Measurements from ENCODE around the gene CYB5RL. TPM values are rescaled to one million over a fixed set of nuclear protein-coding genes. Genes with fewer than 3 reads are reported as not detected.

CYB5RL gene
- total RNA-seq = 10 to 100 TPM; 12.7 to 13.6 TPM

- CTCF ChIA-PET = interaction anchor here (0.5 to 3.4 kb wide), 4 partner anchors 19 to 289 kb away, joined by 3 to 23 read pairs (median 6); no protein-coding TSS in a partner anchor
- no peaks in the 10 kb centered on the region for H3K27me3 Mint-ChIP-seq (ENCODE audit: low read depth)
- H3K4me3 Mint-ChIP-seq = peak within 1 kb of the TSS; percentile 92
- peaks cover 32% of the 10 kb centered on the region for H3K4me1 Mint-ChIP-seq (ENCODE audit: low read depth)
- H3K27ac Mint-ChIP-seq = peak within 1 kb of the TSS; percentile 59
- intact Hi-C loops (cut with micrococcal nuclease) = loop anchor here (1.0 to 5.0 kb wide), 8 partner anchors 79 to 599 kb away; partner anchors contain the start of genes IFT25, TCEANC2 and TMEM59
- H3K9me3 Mint-ChIP-seq = no peaks in the 10 kb centered on the region
- peaks cover 21% of the 10 kb centered on the region for H3K36me3 Mint-ChIP-seq (ENCODE audit: low read depth)
- peak; percentile 96 for DNase-seq
These were observed at the start of gene CYB5RL, which contains the start of gene MRPL37 for GRCh38 chr1:54199765-54200518. TSS of gene CYB5RL (minus strand) at chr1:54200030. CDS start at chr1:54195616, 4,414 bp downstream. TSS of gene MRPL37 (plus strand) at chr1:54200167. CDS start at chr1:54200244, 77 bp downstream.

GRCh38 chr1:54248966-54249365 is 49.1 kb upstream of the CYB5RL start:
- Mint-ChIP-seq H3K27me3 (ENCODE audit: low read depth) (no peaks in the 10 kb centered on the region), H3K9me3 (no peaks in the 10 kb centered on the region), H3K4me1 (ENCODE audit: low read depth) (no peaks in the 10 kb centered on the region), H3K27ac (no peak overlapping the region), H3K36me3 (ENCODE audit: low read depth) (peaks cover 2% of the 10 kb centered on the region), H3K4me3 (no peak overlapping the region)
- CTCF ChIA-PET = no interaction called here
- intact Hi-C loops (cut with micrococcal nuclease) = no loop called here
- no peak for DNase-seq

- no peak overlapping the region for H3K4me3 Mint-ChIP-seq
- intact Hi-C loops (cut with micrococcal nuclease) = no loop called here
- no peaks in the 10 kb centered on the region for H3K9me3 Mint-ChIP-seq
- CTCF ChIA-PET = no interaction called here
- H3K4me1 Mint-ChIP-seq (ENCODE audit: low read depth) = no peaks in the 10 kb centered on the region
- no peaks in the 10 kb centered on the region for H3K27me3 Mint-ChIP-seq (ENCODE audit: low read depth)
- H3K36me3 Mint-ChIP-seq (ENCODE audit: low read depth) = peaks cover 3% of the 10 kb centered on the region
- DNase-seq = no peak
- no peak overlapping the region for H3K27ac Mint-ChIP-seq
These were observed 48.2 kb upstream of the CYB5RL start for GRCh38 chr1:54247863-54248515.

GRCh38 chr1:54246116-54246721 is 46.4 kb upstream of the CYB5RL start:
- no peak for DNase-seq
- intact Hi-C loops (cut with micrococcal nuclease) = no loop called here
- CTCF ChIA-PET = no interaction called here
- Mint-ChIP-seq H3K27me3 (ENCODE audit: low read depth) (no peaks in the 10 kb centered on the region), H3K36me3 (ENCODE audit: low read depth) (peaks cover 4% of the 10 kb centered on the region), H3K9me3 (no peaks in the 10 kb centered on the region), H3K27ac (no peak overlapping the region), H3K4me3 (no peak overlapping the region), H3K4me1 (ENCODE audit: low read depth) (no peaks in the 10 kb centered on the region)

GRCh38 chr1:54245501-54245900 is 45.7 kb upstream of the CYB5RL start:
- no peak overlapping the region for H3K27ac Mint-ChIP-seq
- H3K27me3 Mint-ChIP-seq (ENCODE audit: low read depth) = no peaks in the 10 kb centered on the region
- H3K9me3 Mint-ChIP-seq = no peaks in the 10 kb centered on the region
- no peak for DNase-seq
- intact Hi-C loops (cut with micrococcal nuclease) = no loop called here
- no peaks in the 10 kb centered on the region for H3K4me1 Mint-ChIP-seq (ENCODE audit: low read depth)
- H3K4me3 Mint-ChIP-seq = no peak overlapping the region
- CTCF ChIA-PET = no interaction called here
- peaks cover 4% of the 10 kb centered on the region for H3K36me3 Mint-ChIP-seq (ENCODE audit: low read depth)

- intact Hi-C loops (cut with micrococcal nuclease) = no loop called here
- Mint-ChIP-seq H3K36me3 (ENCODE audit: low read depth) (peaks cover 4% of the 10 kb centered on the region), H3K27me3 (ENCODE audit: low read depth) (no peaks in the 10 kb centered on the region), H3K27ac (no peak overlapping the region), H3K9me3 (no peaks in the 10 kb centered on the region), H3K4me1 (ENCODE audit: low read depth) (no peaks in the 10 kb centered on the region), H3K4me3 (no peak overlapping the region)
- no peak for DNase-seq
- CTCF ChIA-PET = no interaction called here
These were observed 44.8 kb upstream of the CYB5RL start for GRCh38 chr1:54244655-54245054.

- H3K36me3 Mint-ChIP-seq (ENCODE audit: low read depth) = peaks cover 9% of the 10 kb centered on the region
- no peak for DNase-seq
- H3K27ac Mint-ChIP-seq = no peak overlapping the region
- no peaks in the 10 kb centered on the region for H3K4me1 Mint-ChIP-seq (ENCODE audit: low read depth)
- no peaks in the 10 kb centered on the region for H3K9me3 Mint-ChIP-seq
- H3K4me3 Mint-ChIP-seq = no peak overlapping the region
- no peaks in the 10 kb centered on the region for H3K27me3 Mint-ChIP-seq (ENCODE audit: low read depth)
- intact Hi-C loops (cut with micrococcal nuclease) = no loop called here
- CTCF ChIA-PET = no interaction called here
These were observed 43.2 kb upstream of the CYB5RL start for GRCh38 chr1:54243022-54243421.

- Mint-ChIP-seq H3K36me3 (ENCODE audit: low read depth) (peaks cover 18% of the 10 kb centered on the region), H3K4me1 (ENCODE audit: low read depth) (no peaks in the 10 kb centered on the region), H3K27ac (no peak overlapping the region), H3K27me3 (ENCODE audit: low read depth) (no peaks in the 10 kb centered on the region), H3K4me3 (no peak overlapping the region), H3K9me3 (no peaks in the 10 kb centered on the region)
- no peak for DNase-seq
- CTCF ChIA-PET = interaction anchor here (0.5 kb wide), 1 partner anchor 570 kb away, joined by 3 read pairs; no protein-coding TSS in a partner anchor
- intact Hi-C loops (cut with micrococcal nuclease) = no loop called here
These were observed 41.5 kb upstream of the CYB5RL start for GRCh38 chr1:54241364-54241763.

GRCh38 chr1:54240741-54241335 is 41.0 kb upstream of the CYB5RL start:
- intact Hi-C loops (cut with micrococcal nuclease) = no loop called here
- H3K27ac Mint-ChIP-seq = no peak overlapping the region
- CTCF ChIA-PET = no interaction called here

GRCh38 chr1:54239631-54240031 is 39.8 kb upstream of the CYB5RL start:
- CTCF ChIA-PET = no interaction called here
- Mint-ChIP-seq H3K4me1 (ENCODE audit: low read depth) (no peaks in the 10 kb centered on the region), H3K9me3 (no peaks in the 10 kb centered on the region)

More at GRCh38 chr1:54240741-54241335, 41.0 kb upstream of the CYB5RL start:
- H3K36me3 Mint-ChIP-seq (ENCODE audit: low read depth) = peaks cover 18% of the 10 kb centered on the region
- H3K4me1 Mint-ChIP-seq (ENCODE audit: low read depth) = no peaks in the 10 kb centered on the region
- H3K4me3 Mint-ChIP-seq = no peak overlapping the region
- H3K9me3 Mint-ChIP-seq = no peaks in the 10 kb centered on the region
- DNase-seq = no peak
- H3K27me3 Mint-ChIP-seq (ENCODE audit: low read depth) = no peaks in the 10 kb centered on the region

GRCh38 chr1:54239035-54239383 is 39.2 kb upstream of the CYB5RL start:
- DNase-seq = no peak
- Mint-ChIP-seq H3K4me1 (ENCODE audit: low read depth) (no peaks in the 10 kb centered on the region), H3K4me3 (no peak overlapping the region), H3K9me3 (no peaks in the 10 kb centered on the region), H3K36me3 (ENCODE audit: low read depth) (peaks cover 20% of the 10 kb centered on the region), H3K27ac (no peak overlapping the region), H3K27me3 (ENCODE audit: low read depth) (no peaks in the 10 kb centered on the region)
- CTCF ChIA-PET = no interaction called here
- intact Hi-C loops (cut with micrococcal nuclease) = no loop called here

More at GRCh38 chr1:54239631-54240031, 39.8 kb upstream of the CYB5RL start:
- Mint-ChIP-seq H3K27ac (no peak overlapping the region), H3K36me3 (ENCODE audit: low read depth) (peaks cover 19% of the 10 kb centered on the region), H3K4me3 (no peak overlapping the region), H3K27me3 (ENCODE audit: low read depth) (no peaks in the 10 kb centered on the region)
- DNase-seq = no peak
- intact Hi-C loops (cut with micrococcal nuclease) = no loop called here

GRCh38 chr1:54238353-54239034 is 38.7 kb upstream of the CYB5RL start:
- H3K36me3 Mint-ChIP-seq (ENCODE audit: low read depth) = peaks cover 20% of the 10 kb centered on the region
- no peaks in the 10 kb centered on the region for H3K9me3 Mint-ChIP-seq
- intact Hi-C loops (cut with micrococcal nuclease) = no loop called here
- H3K27ac Mint-ChIP-seq = no peak overlapping the region
- CTCF ChIA-PET = interaction anchor here (0.6 kb wide), 1 partner anchor 489 kb away, joined by 3 read pairs; no protein-coding TSS in a partner anchor
- no peaks in the 10 kb centered on the region for H3K27me3 Mint-ChIP-seq (ENCODE audit: low read depth)
- no peaks in the 10 kb centered on the region for H3K4me1 Mint-ChIP-seq (ENCODE audit: low read depth)
- no peak for DNase-seq
- no peak overlapping the region for H3K4me3 Mint-ChIP-seq
